ENCODE measurements around the gene SPRR5.

SPRR5 gene

GRCh38 chr1:152986578-152986977, 39.6 kb downstream of the SPRR5 start:
- no peak for DNase-seq

- no peak for DNase-seq
These were observed 46.2 kb downstream of the SPRR5 start for GRCh38 chr1:152993186-152993585.

- no peak for DNase-seq
These were observed 48.8 kb downstream of the SPRR5 start for GRCh38 chr1:152995842-152996241.

- DNase-seq: no peak
These were observed 49.8 kb downstream of the SPRR5 start for GRCh38 chr1:152996633-152997400.

- DNase-seq: no peak
These were observed 50.9 kb downstream of the SPRR5 start for GRCh38 chr1:152997901-152998300.

- no peak for DNase-seq
These were observed 51.5 kb downstream of the SPRR5 start for GRCh38 chr1:152998476-152998875.

Measured in stimulated activated CD4-positive, alpha-beta T cell treated with anti-CD3 and anti-CD28 coated beads, Interleukin-2, amount 100 ng/mL, for 48 hours (primary cell).